GM19395 (cell line): Measurements from ENCODE around the gene MFAP5.
"Not testable (repeated sequence)": the region's sequence is repeated elsewhere in the genome, so short reads cannot be mapped to it uniquely, and the experiment has no call there.

Experiments used
- ATAC-seq: cut with Tn5 transposase; IDR thresholded peaks from one replicate; pipeline ENCODE4 v1.9.1; 2021; ENCODE audit warnings: mild to moderate bottlenecking, moderate library complexity; ENCODE audit not compliant: unreplicated experiment

MFAP5 gene

DNA sequence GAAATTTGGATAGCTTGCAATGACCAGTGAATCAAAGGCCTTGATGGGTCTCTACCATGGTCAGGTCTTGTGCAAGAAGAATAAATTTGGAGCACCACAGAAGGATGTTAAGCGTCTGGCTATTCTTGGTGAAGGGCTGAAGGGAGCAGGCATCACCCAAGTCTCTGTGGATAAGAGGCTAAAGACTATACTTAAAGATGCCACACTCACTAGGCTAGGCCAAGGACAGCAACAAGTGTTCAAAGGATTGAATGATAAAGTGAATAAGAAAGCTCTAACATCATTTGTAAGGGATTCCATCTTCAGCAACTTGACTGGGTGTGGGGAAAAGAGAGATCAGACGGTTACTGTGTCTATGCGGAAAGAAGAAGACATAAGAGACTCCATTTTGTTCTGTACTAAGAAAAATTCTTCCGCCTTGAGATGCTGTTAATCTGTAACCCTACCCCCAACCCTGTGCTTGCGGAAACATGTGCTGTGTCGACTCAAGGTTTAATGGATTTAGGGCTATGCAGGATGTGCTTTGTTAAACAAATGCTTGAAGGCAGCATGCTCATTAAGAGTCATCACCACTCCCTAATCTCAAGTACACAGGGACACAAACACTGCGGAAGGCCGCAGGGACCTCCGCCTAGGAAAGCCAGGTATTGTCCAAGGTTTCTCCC, 27.2 kb downstream of the MFAP5 start:
- not testable (repeated sequence) for ATAC-seq

- no peak for ATAC-seq
Measured at GRCh38 chr12:8630131-8630530, 32.5 kb downstream of the MFAP5 start.

- ATAC-seq, result peak; percentile 96
Measured at GRCh38 chr12:8629486-8630033, 33.1 kb downstream of the MFAP5 start.

GRCh38 chr12:8628731-8629130, 33.9 kb downstream of the MFAP5 start:
- no peak for ATAC-seq

DNA sequence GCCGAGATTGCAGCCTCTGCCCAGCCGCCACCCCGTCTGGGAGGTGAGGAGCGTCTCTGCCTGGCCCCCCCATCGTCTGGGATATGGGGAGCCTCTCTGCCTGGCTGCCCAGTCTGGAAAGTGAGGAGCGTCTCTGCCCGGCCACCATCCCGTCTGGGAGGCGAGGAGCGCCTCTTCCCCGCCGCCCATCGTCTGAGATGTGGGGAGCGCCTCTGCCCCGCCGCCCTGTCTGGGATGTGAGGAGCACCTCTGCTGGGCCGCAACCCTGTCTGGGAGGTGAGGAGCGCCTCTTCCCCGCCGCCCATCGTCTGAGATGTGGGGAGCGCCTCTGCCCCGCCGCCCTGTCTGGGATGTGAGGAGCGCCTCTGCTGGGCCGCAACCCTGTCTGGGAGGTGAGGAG, 37.9 kb downstream of the MFAP5 start:
- not testable (repeated sequence) for ATAC-seq

- no peak for ATAC-seq
Measured at GRCh38 chr12:8622646-8623045, 40.0 kb downstream of the MFAP5 start.

- ATAC-seq, result no peak
Measured at GRCh38 chr12:8615206-8615605, 47.4 kb downstream of the MFAP5 start.

DNA sequence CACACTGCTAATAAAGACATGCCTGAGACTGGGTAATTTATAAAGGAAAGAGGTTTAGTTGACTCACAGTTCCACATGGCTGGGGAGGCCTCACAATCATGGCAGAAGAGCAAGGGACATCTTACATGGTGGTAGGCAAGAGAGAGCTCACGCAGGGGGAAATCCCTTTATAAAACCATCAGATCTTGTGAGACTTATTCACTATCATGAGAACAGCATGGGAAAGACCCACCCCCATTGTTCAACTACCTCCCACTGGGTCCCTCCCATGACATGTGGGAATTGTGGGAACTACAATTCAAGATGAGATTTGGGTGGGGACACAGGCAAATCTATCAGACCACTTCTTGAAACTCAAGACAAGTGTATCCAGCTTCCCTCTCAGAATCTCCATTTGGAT, 48.7 kb downstream of the MFAP5 start:
- not testable (repeated sequence) for ATAC-seq

DNA sequence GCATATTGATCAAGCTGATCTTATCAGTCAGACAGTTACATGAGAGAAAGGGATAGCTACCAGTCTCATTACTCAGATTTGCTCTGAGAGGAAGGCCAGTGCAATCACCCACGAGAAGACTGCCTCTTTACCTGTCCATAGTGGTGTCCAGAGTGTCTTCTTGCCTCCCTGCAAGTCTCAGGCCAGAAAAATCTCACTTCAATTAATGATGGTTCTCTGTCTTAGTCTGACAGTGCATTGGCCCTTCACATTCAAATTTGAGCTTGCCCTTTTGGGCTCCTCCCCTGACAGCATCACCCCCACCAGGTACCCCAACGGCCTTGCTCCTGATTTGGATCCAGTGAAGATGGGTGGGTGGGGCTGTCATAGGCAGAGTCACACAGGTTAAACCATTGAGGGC, 50.0 kb downstream of the MFAP5 start, which contains the start of gene AICDA:
Gene AICDA, minus strand, starts transcription at position 231 of the 400 bp plus-strand sequence. Its CDS starts 92 bp downstream, at position 139.
- ATAC-seq, result no peak

- no peak for ATAC-seq
Measured at GRCh38 chr12:8609061-8609570, 53.5 kb downstream of the MFAP5 start.

DNA sequence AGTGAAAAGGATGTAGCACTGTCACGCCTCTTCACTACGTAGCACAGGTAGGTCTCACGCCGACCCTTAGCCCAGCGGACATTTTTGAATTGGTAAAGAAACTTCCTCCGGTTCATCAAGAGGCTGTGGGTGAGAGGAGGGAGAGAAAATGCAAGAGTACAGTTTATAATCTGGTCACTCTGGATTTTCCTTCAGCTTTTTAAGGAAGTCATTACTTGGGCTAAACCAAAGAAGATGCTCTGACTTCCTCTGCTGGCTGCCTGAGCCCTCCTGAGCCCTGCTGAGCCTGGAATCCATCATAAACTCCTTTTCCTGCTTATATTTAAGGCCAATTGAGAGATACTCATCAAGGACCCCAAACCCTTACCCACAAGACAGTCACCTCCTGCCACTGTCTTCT, 55.7 kb downstream of the MFAP5 start:
- ATAC-seq, result no peak

- no peak for ATAC-seq
Measured at GRCh38 chr12:8605057-8605456, 57.6 kb downstream of the MFAP5 start.

DNA sequence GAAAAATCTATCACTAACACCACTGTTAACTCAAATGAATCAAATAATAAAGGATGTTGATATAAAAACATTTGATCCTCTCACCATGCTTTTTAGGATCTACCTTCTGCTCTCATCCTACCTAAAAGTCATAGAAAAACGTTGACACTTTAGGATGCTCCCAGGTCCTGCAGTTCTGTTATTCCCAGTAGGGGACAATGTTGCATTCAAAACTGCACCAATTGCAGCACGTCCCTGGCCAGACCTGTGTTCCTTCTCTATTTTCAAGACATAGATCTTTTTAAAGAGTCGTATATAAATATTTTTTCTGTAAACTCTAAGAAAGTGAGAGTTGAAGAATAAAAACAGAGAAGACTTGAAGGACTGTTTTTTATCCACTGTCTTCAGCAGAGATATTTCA, 58.8 kb downstream of the MFAP5 start:
- ATAC-seq, result no peak

GRCh38 chr12:8603286-8603685, 59.3 kb downstream of the MFAP5 start:
- no peak for ATAC-seq

- no peak for ATAC-seq
Measured at GRCh38 chr12:8596561-8596960, 66.1 kb downstream of the MFAP5 start.
